Middle frontal gyrus (tissue), 1 donor: Measurements from ENCODE around the gene PGAM4.
"Not testable (repeated sequence)": the region's sequence is repeated elsewhere in the genome, so short reads cannot be mapped to it uniquely, and the experiment has no call there.

Source experiments
- DNase-seq: peaks from one replicate; pipeline ENCODE4 v3.0.0-alpha.2; 2015; ENCODE audit warnings: low spot score; ENCODE audit errors: extremely low spot score

PGAM4 gene

DNA sequence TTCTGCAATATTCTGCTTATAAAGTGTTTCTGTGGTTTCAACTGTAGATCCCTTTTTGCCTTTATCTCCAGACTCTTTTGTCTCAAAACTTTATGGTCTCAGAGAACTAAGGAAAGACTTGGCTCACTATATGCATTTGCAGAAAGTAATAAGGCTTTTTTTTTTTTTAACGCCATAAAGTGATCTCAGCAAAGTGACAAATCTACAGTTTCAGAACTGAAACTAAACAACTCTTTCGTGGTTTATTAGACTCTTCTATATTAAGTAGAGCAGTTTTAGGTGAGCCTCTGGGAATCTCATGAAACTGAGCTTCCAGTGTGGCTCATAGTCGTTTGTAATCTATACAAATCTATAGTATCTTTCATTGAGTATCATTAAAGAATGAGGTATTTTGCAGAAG is 43.7 kb downstream of the PGAM4 start:
- no peak for DNase-seq

DNA sequence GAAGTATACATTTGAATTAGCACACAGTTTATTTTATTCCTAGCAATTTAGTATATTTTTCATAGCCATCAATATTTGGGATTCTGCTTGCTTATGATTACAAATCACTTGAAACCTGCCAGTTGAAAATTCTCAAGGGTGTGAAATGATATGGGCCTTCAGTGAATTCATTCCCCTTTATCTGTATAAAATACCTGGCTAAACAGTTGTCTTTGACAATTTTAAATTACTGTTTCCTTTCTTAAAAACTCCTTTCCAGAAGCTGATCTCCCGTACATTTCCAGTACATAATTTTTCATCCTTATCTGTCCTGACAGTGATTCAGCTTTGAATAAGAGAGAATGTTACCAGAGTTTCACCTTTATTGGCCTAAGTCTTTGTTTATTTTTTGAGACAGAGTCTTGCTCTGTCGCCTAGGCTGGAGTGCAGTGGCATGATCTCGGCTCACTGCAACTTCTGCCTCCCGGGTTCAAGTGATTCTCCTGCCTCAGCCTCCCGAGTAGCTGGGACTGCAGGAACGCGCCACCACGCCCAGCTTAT is 45.0 kb downstream of the PGAM4 start:
- DNase-seq, result no peak

DNA sequence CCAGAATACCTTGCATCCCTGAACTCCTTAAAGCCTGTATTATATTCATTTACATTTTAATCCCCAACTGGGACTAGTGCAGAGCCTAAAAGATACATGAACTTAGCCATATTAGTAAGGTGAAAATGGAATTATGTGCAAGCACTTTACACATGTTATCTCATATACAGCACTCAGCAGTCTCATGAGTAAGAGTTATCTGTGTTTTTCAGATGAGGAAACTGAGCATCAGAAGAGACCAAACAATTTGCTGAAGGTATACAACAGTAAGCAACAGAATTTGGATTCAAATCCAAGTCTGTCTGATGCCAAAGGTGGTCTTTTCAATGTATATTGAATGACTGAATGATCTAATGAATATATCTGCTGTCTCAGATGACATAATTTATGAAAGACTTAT is 46.7 kb downstream of the PGAM4 start:
- no peak for DNase-seq

DNA sequence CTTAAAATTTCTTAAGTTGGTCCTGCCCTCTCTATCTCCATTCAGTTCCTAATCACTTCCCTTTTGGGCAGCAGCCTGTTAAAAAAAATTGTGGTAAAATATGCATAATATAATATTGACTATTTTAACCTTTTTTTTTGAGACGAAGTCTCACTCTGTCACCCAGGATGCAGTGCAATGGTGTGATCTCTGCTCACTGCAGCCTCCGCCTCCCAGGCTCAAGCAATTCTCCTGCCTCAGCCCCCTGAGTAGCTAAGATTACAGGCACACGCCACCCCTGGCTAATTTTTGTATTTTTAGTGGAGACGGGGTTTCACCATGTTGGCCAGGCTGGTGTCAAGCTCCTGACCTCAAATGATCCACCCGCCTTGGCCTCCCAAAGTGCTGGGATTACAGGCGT is 50.1 kb downstream of the PGAM4 start:
- DNase-seq, result not testable (repeated sequence)

DNA sequence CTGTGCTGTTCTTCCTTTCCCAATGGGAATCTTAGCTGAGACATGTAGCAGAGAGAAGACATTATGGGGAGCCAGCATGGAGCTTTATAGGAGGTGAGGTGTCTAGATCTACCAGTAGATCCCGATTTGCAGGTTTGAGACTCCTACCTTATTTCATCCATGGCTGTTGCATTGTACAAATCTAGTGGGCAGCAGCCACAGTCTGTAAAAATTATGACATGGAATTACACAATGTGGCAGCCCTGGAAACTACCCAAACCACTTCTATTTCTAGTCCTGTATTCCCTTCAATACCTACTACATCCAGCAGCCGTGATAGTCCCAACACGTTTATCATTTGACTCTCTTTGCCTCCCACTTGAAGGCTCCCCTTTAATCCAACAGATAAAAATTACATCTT is 50.9 kb downstream of the PGAM4 start:
- DNase-seq, result no peak
